Measurements from ENCODE around the gene ATOX1.
"Not testable (repeated sequence)": the region's sequence is repeated elsewhere in the genome, so short reads cannot be mapped to it uniquely, and the experiment has no call there.

ATOX1 gene

GRCh38 chr5:151787817-151788216, 29.4 kb upstream of the ATOX1 start:
- H3K27ac ChIP-seq, result no peak overlapping the region

GRCh38 chr5:151786468-151786867, 28.0 kb upstream of the ATOX1 start:
- TF ChIP-seq ZFX (IDR thresholded peaks at IDR 0.05) (no peak), CTCF (conservative IDR thresholded peaks at IDR 0.05) (peak; percentile 5; the same call in 1 of the 2 replicates)
- H3K27ac ChIP-seq, result no peak overlapping the region

More at GRCh38 chr5:151787817-151788216, 29.4 kb upstream of the ATOX1 start:
- TF ChIP-seq ZFX (IDR thresholded peaks at IDR 0.05), result no peak
- no peak for TF ChIP-seq CTCF (conservative IDR thresholded peaks at IDR 0.05)

GRCh38 chr5:151784141-151784540, 25.7 kb upstream of the ATOX1 start:
- H3K27ac ChIP-seq, result no peak overlapping the region
- TF ChIP-seq ZFX (IDR thresholded peaks at IDR 0.05) (no peak), CTCF (conservative IDR thresholded peaks at IDR 0.05) (no peak)

- H3K27ac ChIP-seq, result not testable (repeated sequence)
Measured at GRCh38 chr5:151783664-151784063, 25.2 kb upstream of the ATOX1 start.

- TF ChIP-seq ZFX (IDR thresholded peaks at IDR 0.05) (no peak), CTCF (conservative IDR thresholded peaks at IDR 0.05) (no peak)
- H3K27ac ChIP-seq, result no peak overlapping the region
Measured at GRCh38 chr5:151781201-151781600, 22.8 kb upstream of the ATOX1 start.

GRCh38 chr5:151780348-151780747, 21.9 kb upstream of the ATOX1 start:
- no peak overlapping the region for H3K27ac ChIP-seq
- TF ChIP-seq ZFX (IDR thresholded peaks at IDR 0.05), result no peak
- TF ChIP-seq CTCF (conservative IDR thresholded peaks at IDR 0.05), result no peak

- no peak for TF ChIP-seq ZFX (IDR thresholded peaks at IDR 0.05)
- TF ChIP-seq CTCF (conservative IDR thresholded peaks at IDR 0.05), result no peak
- no peak overlapping the region for H3K27ac ChIP-seq
Measured at GRCh38 chr5:151779531-151780125, 21.2 kb upstream of the ATOX1 start.

- no peak for TF ChIP-seq CTCF (conservative IDR thresholded peaks at IDR 0.05)
- TF ChIP-seq ZFX (IDR thresholded peaks at IDR 0.05), result no peak
- H3K27ac ChIP-seq, result no peak overlapping the region
Measured at GRCh38 chr5:151775025-151775606, 16.7 kb upstream of the ATOX1 start.
